NCI-H2196 treated with DMSO at 0.1 percent for 48 hours (cell line): ENCODE data around the gene GMDS.

ENCODE experiments used
- DNase-seq: peaks from one replicate; lab custom pipeline; 2025; ENCODE audit not compliant: unreplicated experiment; lab: John Stamatoyannopoulos, UW

GMDS gene

DNA sequence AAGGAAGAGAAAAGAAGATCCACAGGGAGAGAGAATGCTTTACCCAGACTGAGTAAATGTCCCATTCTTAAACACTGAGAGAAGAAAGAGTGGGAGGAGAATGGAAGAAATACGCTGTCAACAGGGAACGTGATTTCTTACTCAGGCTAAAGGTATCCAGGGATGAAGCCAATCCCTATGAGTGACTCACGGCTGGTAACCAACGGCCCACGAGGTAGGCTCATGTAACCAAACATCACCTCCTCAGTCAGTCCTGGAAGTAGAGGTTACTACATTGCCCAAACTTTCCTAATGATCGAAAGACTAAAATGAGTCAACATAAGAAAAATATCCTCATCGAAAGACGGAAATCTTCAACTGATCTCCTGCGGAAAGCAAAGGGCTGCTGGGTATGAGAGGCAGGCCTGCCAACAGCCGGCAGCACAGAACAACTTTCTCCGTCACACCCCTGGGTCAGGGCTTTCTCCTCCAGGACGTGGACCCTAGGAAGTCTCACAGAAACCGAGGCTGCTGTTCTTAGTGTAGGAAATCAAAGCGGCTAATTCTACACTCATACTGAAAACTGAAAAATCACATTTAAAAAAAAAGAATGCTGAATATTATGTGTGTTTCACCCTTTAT lies 292.6 kb downstream of the GMDS start:
- DNase-seq: no peak

- no peak for DNase-seq
Observed at GRCh38 chr6:1950631-1951030, 294.8 kb downstream of the GMDS start.

DNA sequence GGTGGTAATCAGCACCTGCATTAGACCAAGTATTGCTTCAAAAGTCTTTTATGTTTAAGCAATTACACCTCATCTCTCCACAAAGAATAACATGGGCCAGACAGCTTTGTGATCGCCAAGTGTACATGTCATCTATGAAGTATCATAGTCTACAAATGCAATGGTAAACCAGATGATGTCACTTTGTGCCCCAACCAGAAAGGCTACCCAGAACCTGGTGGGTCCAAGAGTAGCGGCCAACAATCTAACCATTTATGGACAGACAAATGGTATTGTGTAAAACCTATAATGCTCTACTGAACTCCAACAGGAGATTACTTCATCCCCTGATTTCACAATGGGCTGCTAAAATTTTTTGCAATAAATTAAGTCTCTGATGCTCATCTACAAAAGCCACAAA lies 295.9 kb downstream of the GMDS start:
- no peak for DNase-seq

DNA sequence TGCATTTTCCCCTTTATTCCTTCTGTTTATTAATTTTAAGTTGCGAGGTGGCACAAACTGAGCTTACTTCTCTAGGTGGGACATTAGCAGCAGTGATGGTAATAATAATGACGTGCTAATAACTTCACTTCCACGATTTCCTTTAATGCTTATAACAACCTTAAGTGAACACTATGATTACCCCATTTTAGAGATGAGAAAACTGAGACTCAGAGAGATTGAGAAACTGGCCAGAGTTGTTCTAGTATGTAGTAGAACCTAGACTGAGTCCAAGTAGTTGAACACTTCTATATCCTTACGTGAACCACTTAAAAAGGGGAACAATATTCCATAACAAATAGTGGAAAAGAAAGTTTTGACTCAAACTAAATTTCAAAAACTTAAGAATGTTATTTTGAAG lies 297.5 kb downstream of the GMDS start:
- DNase-seq: no peak

- DNase-seq: no peak
Observed at GRCh38 chr6:1946583-1946982, 298.8 kb downstream of the GMDS start.

DNA sequence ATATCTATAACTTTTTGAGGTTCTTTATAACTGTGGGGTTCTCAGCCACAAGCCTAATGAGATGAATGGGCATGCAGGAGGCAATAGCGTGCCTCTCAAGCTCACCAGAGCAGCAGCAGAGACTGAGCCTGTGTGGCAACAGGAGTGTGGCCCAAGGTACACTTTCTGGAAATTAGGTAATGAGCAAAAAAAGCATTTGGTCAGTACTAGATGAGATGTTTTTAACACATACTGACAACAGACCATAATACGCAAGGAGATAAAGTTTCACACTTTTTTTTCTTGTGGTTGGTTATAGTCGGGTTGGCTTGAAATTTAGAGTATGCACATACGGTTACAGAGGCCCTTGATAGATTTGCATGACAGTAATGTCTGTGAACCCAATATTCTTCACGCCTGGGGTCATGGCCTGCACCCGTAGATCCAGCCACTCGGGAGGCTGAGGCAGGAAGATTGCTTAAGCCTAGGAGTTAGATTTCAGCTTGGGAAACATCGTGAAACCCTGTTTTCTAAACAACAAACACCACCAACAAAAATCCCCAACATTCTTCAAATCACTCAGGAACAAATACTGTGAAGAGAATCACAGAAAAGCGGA lies 300.1 kb downstream of the GMDS start:
- no peak for DNase-seq

GRCh38 chr6:1942834-1943233 lies 302.6 kb downstream of the GMDS start:
- DNase-seq: no peak

DNA sequence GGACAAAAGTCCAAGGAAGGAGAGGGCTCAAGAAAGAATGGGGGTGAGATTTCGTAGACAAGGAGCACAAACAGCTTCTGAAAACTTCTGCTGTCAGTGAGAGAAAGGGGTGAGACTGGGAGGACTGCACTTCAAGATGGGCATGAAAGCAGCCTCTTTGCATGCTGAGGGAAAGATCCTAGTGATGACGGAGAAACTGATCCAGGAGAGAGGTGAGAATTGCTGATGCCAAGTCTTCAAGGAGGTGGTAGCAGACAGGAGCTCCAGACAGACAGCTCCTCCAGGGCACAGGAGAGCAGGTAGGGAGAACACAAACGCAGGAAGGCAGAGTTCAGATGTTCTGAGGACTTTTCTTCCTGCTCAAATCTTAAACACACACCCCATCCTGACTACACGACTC lies 303.9 kb downstream of the GMDS start:
- DNase-seq: no peak

GRCh38 chr6:1940381-1940780 lies 305.0 kb downstream of the GMDS start:
- no peak for DNase-seq

DNA sequence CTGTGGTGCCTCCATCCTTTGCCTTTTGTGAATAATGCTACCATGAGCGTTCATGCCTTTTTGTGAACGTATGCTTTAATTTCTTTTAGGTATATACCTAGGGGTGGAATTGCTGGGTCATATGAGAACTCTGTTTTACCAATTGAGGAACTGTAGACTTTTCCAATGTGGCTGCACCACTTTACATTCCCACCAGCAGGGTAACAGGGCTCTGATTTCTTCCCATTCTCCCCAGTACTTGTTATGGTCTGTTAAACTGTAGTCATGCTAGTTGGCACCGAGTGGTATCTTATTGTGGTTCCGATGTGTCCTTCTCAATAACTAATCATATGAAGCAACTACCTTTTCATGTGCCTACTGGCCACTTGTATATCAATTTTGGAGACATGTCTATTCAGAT lies 312.1 kb downstream of the GMDS start:
- no peak for DNase-seq

DNA sequence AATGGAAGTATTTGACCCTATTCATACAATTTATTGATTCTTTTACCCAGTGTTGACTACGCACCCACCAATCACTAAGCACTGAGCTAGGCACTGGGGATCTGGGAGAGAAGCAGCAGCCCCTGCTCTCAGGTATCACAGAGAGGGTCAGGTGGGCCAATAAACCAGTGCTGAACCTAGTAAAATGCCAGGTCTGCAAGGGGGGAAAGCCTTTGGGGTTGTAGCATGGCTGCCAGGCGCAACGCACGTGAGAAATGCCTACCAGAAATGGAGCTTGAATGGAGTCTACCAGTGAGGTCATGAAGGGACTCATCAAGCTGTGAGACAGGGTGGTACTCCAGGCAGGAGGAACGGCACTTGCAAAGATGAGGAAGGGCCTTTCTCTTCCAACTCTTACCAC lies 313.6 kb downstream of the GMDS start:
- DNase-seq: no peak

DNA sequence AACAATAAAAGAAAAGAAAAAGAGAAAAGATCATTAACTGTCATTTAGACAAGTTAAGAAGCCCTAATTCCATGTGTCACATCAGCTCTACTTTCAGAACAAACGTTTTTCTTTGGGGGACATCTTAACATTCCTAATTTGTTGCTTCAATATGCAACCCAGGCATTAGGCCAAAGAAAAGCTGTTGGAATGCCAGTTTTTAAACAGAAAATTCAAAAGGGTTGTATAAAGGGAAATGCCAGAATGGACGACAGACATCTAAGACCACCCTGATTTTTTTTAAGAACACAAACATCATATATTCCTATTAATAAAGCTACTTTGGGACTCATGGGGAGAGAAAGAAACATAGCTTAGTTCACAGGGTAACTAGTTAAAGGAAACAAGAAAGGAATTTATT lies 315.0 kb downstream of the GMDS start:
- no peak for DNase-seq

- no peak for DNase-seq
Observed at GRCh38 chr6:1929931-1930330, 315.5 kb downstream of the GMDS start.

- DNase-seq: no peak
Observed at GRCh38 chr6:1925743-1926430, 319.5 kb downstream of the GMDS start.

GRCh38 chr6:1923449-1923848 lies 322.0 kb downstream of the GMDS start:
- no peak for DNase-seq

GRCh38 chr6:1917626-1918371 lies 327.6 kb downstream of the GMDS start:
- DNase-seq: no peak

DNA sequence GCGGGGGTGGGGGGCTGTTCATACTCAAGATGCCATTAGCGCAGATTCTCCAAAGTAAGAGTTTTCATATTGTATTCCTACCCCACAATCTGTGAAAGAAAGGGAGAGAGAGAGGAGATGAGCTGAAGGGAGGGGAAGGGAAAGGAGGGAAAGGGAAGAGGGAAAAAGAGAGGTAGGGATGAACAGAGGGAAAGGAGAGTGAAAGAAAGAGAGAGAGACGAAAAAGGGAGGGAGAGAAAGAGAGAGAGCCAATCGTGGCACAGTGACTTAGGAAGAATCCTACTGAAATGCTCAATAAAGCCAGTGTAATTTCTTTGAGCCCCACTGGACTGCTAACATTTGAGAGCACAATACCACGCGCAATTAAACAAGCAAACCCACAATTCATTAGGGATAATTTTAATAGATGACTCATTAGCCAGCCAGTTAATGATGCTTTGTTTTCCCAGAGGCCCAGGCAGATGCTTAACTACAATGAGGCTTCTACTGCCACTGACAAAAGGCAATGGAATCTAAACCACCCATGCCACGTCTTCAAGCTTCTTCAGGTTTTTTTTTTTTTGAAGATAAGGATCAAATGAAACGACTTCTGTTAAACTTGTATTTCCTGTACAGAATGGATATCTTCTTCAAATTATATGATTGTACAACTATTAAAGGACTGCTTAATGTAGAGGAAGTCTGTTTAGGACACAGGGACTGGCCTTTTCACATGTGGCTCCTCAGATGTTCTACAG lies 328.9 kb downstream of the GMDS start:
- DNase-seq: no peak

DNA sequence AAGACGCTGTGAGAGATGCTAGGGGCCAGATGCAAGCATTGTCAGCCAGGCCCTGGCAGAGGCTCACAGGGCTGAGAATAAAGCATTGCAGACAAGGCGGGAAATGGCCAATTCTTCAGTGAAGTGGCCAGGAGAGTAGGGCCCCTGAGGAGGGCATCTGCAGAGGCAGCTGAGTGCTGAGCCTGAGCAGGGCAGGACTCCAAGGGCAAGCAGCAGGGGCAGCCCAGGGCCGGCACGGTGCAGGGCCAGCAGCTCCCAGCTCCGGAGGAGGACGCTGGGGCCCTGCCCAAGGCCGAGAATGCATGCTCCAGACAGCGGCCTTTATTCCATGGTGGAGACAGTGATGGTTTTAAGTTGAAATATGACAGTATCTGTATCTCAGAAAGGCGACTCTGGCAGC lies 330.2 kb downstream of the GMDS start:
- no peak for DNase-seq

DNA sequence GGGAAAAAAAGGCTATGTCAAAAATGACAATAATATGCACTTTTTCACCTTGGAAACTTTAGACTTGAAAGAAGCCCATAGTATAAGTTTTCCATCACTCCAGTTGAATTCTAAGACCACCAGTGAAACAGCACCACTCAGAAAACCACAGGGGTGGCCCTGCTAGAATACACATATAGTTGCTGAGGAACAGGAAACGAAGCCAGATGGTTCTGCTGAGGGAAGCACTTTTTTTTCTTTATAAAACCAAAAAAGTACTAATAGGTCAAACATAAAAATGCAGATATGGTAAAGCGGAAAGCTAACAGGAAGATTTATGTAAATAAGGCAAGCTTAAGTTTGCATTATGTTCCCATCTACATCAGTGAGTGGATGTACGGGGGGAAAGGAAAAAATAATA lies 331.8 kb downstream of the GMDS start:
- DNase-seq: no peak

DNA sequence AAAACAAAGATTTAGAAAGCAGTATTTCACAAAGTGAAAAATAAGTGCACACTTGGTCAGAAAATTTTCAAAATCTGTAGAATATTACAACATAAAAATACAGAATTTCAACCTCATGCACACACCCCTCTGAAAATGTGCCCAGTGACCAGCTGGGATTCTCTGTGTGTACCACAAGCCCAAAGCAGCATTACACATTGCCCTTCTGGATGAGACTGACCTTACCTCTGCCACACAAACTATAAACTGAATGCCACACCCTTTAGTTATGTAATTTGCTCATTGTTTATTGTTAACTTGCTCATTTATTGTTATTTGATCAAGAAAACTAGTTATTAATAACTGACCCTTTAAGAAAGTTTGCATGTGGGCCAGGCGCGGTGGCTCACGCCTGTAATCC lies 332.7 kb downstream of the GMDS start:
- no peak for DNase-seq

- no peak for DNase-seq
Observed at GRCh38 chr6:1911474-1911873, 333.9 kb downstream of the GMDS start.
